Astrocyte of the cerebellum (primary cell): ENCODE results near the gene CTNNA1.

ENCODE experiments used
- DNase-seq: peaks from one replicate; pipeline ENCODE4 v3.0.0-alpha.2; 2011; ENCODE audit warnings: low read depth
- H3K4me3 ChIP-seq: 2 replicates; pipeline ENCODE4 v1.5.1; 2011; ENCODE audit warnings: mild to moderate bottlenecking, low read depth, low read length, moderate library complexity
- in situ Hi-C: cut with HindIII; loops from 2 replicates; pipeline ENCODE4 v1.10.0; 2017; ENCODE audit warnings: low sequenced_read_pairs
- TF ChIP-seq, protein P1 (sequence below): IDR thresholded peaks from 2 replicates; pipeline ENCODE4 v1.5.1; 2012; ENCODE audit warnings: low read length, low read depth, moderate library complexity, mild to moderate bottlenecking; ENCODE audit errors: missing control alignments

The CTNNA1 gene

DNA sequence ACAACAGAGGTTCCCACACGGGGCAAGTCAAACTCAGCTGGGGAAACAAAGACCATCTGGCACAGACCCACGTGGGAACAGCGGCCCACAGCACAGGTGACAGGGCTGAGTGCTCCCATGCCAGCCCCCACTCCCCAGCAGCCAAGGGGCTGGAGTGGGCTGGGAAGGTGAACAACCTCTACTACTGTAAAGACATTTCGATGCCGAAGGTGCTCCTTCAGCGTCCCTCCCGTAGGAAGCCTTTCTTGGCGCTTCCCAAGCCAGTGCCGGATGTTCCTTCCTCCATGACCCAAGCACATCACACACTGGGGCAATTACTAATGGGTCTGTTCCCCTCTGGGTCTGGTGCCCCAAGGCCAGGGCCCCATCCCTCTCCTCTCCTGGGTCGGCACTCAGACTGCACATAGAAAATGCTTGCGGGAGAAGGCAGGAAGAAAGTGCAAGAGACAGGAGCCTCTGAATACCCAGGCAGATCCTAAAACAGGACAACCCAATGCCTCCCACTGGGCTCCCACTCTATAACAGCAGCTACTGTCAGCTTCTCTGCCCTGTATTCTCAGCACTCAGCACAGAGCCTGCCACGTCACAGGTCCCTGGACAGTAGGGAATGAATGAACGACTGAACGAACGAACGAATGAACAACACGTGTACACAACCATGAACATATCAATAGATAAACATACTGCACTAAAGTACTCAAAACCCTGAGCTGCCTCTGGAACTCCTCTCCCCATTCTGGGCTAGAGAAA is 198.9 kb downstream of the CTNNA1 start:
- DNase-seq = no peak
- no peak overlapping the region for H3K4me3 ChIP-seq
- in situ Hi-C loops = no loop called here
- TF ChIP-seq, protein P1, sequence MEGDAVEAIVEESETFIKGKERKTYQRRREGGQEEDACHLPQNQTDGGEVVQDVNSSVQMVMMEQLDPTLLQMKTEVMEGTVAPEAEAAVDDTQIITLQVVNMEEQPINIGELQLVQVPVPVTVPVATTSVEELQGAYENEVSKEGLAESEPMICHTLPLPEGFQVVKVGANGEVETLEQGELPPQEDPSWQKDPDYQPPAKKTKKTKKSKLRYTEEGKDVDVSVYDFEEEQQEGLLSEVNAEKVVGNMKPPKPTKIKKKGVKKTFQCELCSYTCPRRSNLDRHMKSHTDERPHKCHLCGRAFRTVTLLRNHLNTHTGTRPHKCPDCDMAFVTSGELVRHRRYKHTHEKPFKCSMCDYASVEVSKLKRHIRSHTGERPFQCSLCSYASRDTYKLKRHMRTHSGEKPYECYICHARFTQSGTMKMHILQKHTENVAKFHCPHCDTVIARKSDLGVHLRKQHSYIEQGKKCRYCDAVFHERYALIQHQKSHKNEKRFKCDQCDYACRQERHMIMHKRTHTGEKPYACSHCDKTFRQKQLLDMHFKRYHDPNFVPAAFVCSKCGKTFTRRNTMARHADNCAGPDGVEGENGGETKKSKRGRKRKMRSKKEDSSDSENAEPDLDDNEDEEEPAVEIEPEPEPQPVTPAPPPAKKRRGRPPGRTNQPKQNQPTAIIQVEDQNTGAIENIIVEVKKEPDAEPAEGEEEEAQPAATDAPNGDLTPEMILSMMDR = no peak

DNA sequence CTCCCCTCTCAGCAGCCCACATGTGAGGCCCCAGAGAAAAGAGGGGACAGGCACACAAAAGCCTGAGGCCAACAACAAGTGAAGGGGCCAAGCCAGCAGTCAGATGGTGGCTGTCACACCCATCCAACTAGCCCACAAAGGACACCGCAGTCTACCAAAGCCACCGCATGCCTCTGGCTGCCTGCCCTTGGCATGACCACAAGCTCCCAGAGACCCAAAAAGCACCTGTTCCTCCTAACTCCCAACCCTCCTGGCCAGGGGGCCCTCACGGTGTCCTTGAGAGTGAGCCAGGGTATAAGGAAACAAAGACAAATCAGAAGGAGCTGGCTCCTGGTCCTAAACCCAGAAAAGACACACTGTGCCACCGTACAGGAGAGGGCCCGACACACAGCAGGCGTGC is 199.7 kb downstream of the CTNNA1 start:
- DNase-seq = no peak
- in situ Hi-C loops = no loop called here
- TF ChIP-seq, protein P1 = no peak
- H3K4me3 ChIP-seq = no peak overlapping the region

DNA sequence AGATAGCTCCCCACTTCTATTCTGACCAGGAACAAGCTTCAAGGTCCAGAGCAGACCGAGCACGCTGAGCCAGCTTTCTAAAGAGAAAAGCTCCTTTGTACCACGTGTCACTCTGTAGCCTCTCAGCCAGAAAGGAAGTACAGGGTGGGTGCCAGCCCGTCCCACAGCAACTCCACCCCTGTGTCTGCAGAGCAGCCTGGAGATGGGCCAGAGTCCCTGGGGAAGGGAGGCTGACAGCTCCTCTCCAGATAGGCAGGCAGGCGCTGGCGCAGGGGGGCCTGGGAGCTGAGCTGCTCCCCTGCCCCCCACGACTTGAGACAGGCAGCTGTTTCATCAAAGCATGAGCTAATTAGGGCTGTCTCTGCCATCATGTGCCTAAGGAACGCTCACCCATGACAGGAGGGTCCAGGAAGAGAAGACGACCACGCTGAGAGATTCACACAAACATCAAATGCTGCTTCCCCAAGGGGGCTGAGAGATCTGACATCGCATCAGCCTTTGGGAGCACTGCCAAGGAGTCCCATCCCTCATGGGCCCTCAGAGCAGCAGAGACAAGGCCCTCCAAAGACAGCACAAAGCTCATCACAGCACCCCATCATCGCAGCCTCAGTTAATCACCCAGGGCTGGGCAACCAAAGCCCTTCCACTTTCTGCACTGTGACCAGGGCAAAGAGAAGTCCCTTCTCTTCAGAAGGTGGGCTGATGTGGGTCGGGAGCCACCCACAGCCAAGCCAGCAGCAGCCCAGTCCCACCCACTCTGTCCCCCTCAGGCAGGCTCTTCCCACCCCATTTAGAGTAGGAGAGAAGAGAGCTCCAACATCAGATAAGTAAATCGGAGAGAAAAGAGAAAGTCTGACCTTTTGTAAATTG is 200.4 kb downstream of the CTNNA1 start:
- no peak overlapping the region for H3K4me3 ChIP-seq
- peak; percentile 16 for DNase-seq
- in situ Hi-C loops = no loop called here
- TF ChIP-seq, protein P1 = no peak

DNA sequence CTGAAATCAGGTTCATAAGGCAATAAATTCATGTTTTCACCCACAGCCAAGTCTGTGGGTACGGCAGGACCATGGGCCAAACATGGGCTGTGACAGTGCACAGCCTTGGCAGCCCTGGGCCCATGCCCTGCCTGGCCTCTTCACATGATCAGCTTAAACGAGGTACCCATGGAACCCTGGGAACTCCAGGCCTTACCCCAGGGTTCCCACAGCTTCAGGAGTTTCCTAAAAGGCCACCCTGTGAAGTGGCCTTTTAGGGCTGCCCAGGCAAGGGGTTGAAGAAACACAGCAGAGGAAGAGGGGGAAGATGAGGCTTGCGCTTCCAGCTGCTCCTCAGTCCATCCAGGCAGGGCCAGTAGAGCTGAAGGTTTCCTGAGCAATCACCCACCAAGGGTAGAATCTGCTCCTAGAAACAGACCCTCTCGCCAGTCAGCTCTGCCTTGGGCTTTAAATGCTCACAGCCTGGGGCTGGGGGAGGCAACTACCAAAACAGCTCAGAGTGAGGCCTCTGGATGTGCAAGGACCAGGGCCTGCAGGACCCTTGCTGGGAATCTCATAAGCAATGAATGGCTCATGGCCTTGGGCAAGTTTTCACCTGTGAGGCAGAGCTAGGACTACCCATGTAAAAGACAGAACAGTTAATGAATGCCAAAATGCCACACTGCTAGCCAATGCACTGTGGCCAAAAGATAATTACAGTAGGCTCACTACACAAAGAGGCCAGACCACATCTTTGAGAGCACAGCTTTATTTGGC is 201.2 kb downstream of the CTNNA1 start:
- no peak overlapping the region for H3K4me3 ChIP-seq
- in situ Hi-C loops = no loop called here
- no peak for DNase-seq
- TF ChIP-seq, protein P1 = no peak

DNA sequence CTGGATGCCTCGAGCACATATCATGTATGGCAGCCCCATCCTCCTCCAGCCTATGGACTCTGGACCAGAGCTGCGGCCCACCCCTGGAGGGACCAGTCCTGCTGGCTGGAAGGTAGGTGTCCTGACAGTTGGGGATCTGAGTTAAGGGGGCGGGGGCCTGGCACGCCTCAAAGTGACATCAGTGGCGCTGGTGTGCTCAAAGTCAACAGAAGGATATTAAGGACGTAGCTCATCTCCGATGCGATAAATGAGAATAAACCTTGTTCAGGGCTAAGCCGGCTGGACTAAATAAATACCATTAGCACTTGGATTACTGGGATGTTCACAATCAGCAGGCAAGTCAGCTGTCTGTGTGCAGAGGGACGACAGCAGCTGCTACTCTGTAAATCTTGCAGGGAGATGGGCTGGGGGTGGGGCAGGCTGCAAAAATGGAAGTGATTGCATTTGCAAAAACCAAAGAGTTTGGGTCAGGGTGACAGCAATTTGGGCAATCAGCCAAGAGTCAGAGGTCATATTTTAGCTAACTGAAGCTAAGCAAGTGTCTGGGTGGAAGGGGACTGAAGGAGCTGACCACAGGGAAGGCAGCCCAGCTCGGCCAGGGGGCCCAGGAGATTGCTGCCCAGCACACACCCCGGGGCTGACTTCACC is 201.9 kb downstream of the CTNNA1 start:
- no peak for DNase-seq
- in situ Hi-C loops = no loop called here
- TF ChIP-seq, protein P1 = no peak
- no peak overlapping the region for H3K4me3 ChIP-seq
